IMR-90 (cell line): ENCODE results near the gene KRT71. TPM values are rescaled to one million over a fixed set of nuclear protein-coding genes. Genes with fewer than 3 reads are reported as not detected.
A peak's percentile ranks its signal among the peaks of the same experiment; 100 is the strongest.

Experiments
- ATAC-seq: fragments of 200-7000 bp; cut with Tn5 transposase; 2 replicates; pipeline ENCODE4 v1.9.1; 2020; ENCODE audit warnings: low read depth, mild to moderate bottlenecking, moderate library complexity
- BruUV-seq: library from RNA; stranded (reverse); fragments of 400-500 nt; replicated peaks from 2 replicates; lab custom pipeline; 2021; lab: Mats Ljungman, UMichigan
- CTCF ChIA-PET: fragments of 300-600 bp; formaldehyde crosslinking; extraction: SDS; loops from one replicate; lab custom pipeline; 2021; ENCODE audit warnings: antibody characterized with exemption; lab: Yijun Ruan, JAX
- POLR2A ChIA-PET: fragments of 300-600 bp; sonication (Branson Sonifier 250); formaldehyde crosslinking; loops from one replicate; lab custom pipeline; 2022; ENCODE audit warnings: antibody characterized with exemption; ENCODE audit not compliant: unreplicated experiment; lab: Charles Lee
- DNase-seq: peaks from one replicate; pipeline ENCODE4 v3.0.0; 2013
- H2AFZ ChIP-seq: replicated peaks from 2 replicates; pipeline ENCODE3; 2013; ENCODE audit warnings: low read length, mild to moderate bottlenecking; ENCODE audit not compliant: poor library complexity
- H2AK5ac ChIP-seq: 2 replicates; pipeline ENCODE4 v1.6.1; 2013; ENCODE audit warnings: low read depth, low read length, inconsistent platforms
- H2AK9ac ChIP-seq: replicated peaks from 2 replicates; pipeline ENCODE3; 2013; ENCODE audit warnings: mild to moderate bottlenecking, low read depth, low read length, moderate library complexity; ENCODE audit not compliant: poor library complexity
- H2BK120ac ChIP-seq: 2 replicates; pipeline ENCODE4 v1.6.1; 2013; ENCODE audit warnings: low read depth, low read length, inconsistent platforms
- H2BK15ac ChIP-seq: 3 replicates; pipeline ENCODE4 v1.6.1; 2013; ENCODE audit warnings: low read depth, low read length, inconsistent platforms
- H2BK20ac ChIP-seq: 2 replicates; pipeline ENCODE4 v1.6.1; 2013; ENCODE audit warnings: low read depth, mild to moderate bottlenecking, inconsistent platforms, low read length, moderate library complexity
- H2BK5ac ChIP-seq: 2 replicates; pipeline ENCODE4 v1.6.1; 2013; ENCODE audit warnings: mild to moderate bottlenecking, low read depth, low read length, inconsistent platforms; ENCODE audit not compliant: poor library complexity, severe bottlenecking
- H3K14ac ChIP-seq: replicated peaks from 2 replicates; pipeline ENCODE4 v1.6.1; 2013; ENCODE audit warnings: low read depth, low read length, inconsistent platforms
- H3K18ac ChIP-seq: 2 replicates; pipeline ENCODE4 v1.6.1; 2013; ENCODE audit warnings: low read depth, low read length, control low read depth
- H3K23ac ChIP-seq: 2 replicates; pipeline ENCODE4 v1.6.1; 2013; ENCODE audit warnings: low read depth, low read length, inconsistent platforms
- H3K27ac ChIP-seq: 2 replicates; pipeline ENCODE4 v1.5.1; 2013; ENCODE audit warnings: mild to moderate bottlenecking, control low read depth, low read length; ENCODE audit not compliant: insufficient read depth
- H3K27me3 ChIP-seq: 2 replicates; pipeline ENCODE4 v1.6.1; 2013; ENCODE audit warnings: low read length; ENCODE audit not compliant: control insufficient read depth, insufficient read depth
- H3K36me3 ChIP-seq: 2 replicates; pipeline ENCODE4 v1.6.1; 2013; ENCODE audit warnings: low read length, mixed read lengths; ENCODE audit not compliant: control insufficient read depth, insufficient read depth
- H3K4ac ChIP-seq: 2 replicates; pipeline ENCODE4 v1.6.1; 2013; ENCODE audit warnings: low read depth, low read length, inconsistent platforms
- H3K4me1 ChIP-seq: 2 replicates; pipeline ENCODE4 v1.6.1; 2013; ENCODE audit warnings: low read length, mixed read lengths; ENCODE audit not compliant: control insufficient read depth, insufficient read depth
- H3K4me2 ChIP-seq: 2 replicates; pipeline ENCODE4 v1.6.1; 2013; ENCODE audit warnings: low read depth, mild to moderate bottlenecking, control low read depth, low read length, moderate library complexity
- H3K4me3 ChIP-seq: 2 replicates; pipeline ENCODE4 v1.5.1; 2013; ENCODE audit warnings: low read depth, mild to moderate bottlenecking, control low read depth, low read length, moderate library complexity; ENCODE audit not compliant: insufficient read depth
- H3K56ac ChIP-seq: 2 replicates; pipeline ENCODE4 v1.6.1; 2013; ENCODE audit warnings: low read length, inconsistent platforms; ENCODE audit not compliant: insufficient read depth; ENCODE audit errors: extremely low read depth
- H3K79me1 ChIP-seq, 2 experiments: 2 replicates each; pipeline ENCODE4 v1.6.1; 2013; ENCODE audit warnings: low read length in 2 of 2, inconsistent platforms in 1 of 2, low read depth in 1 of 2
- H3K9ac ChIP-seq: 2 replicates; pipeline ENCODE4 v1.6.1; 2013; ENCODE audit warnings: low read depth, low read length, control low read depth
- H3K9me1 ChIP-seq: 2 replicates; pipeline ENCODE4 v1.6.1; 2013; ENCODE audit warnings: low read length, inconsistent platforms; ENCODE audit not compliant: insufficient read depth
- H3K9me3 ChIP-seq: 2 replicates; pipeline ENCODE4 v1.6.1; 2013; ENCODE audit warnings: low read length; ENCODE audit not compliant: control insufficient read depth, insufficient read depth
- H4K20me1 ChIP-seq: 2 replicates; pipeline ENCODE4 v1.6.1; 2013; ENCODE audit warnings: low read length, inconsistent platforms; ENCODE audit not compliant: insufficient read depth
- H4K5ac ChIP-seq: 2 replicates; pipeline ENCODE4 v1.6.1; 2013; ENCODE audit warnings: mild to moderate bottlenecking, low read depth, low read length, control low read depth
- H4K8ac ChIP-seq, 2 experiments: 2 replicates each; pipeline ENCODE4 v1.6.1; 2013; ENCODE audit warnings: low read depth in 2 of 2, low read length in 2 of 2, control low read depth in 1 of 2, inconsistent platforms in 1 of 2
- H4K91ac ChIP-seq: 2 replicates; pipeline ENCODE4 v1.6.1; 2013; ENCODE audit warnings: low read depth, low read length, inconsistent platforms; ENCODE audit not compliant: insufficient read depth
- BHLHE40 ChIP-seq: fragments of 150-350 bp; IDR thresholded peaks from 2 replicates; pipeline ENCODE4 v1.6.1; 2016; ENCODE audit warnings: mild to moderate bottlenecking, low read depth, low read length
- CHD1 ChIP-seq: IDR thresholded peaks from 2 replicates; pipeline ENCODE4 v1.6.1; 2012; ENCODE audit warnings: low read depth, low read length, improper control_type of control experiment
- ELK1 ChIP-seq: fragments of 150-350 bp; IDR thresholded peaks from 2 replicates; pipeline ENCODE4 v1.6.1; 2016; ENCODE audit warnings: low read depth, mild to moderate bottlenecking, low read length, moderate library complexity, borderline replicate concordance
- FOS ChIP-seq: fragments of 150-350 bp; IDR thresholded peaks from 2 replicates; pipeline ENCODE4 v1.6.1; 2016; ENCODE audit warnings: low read depth, low read length
- MAFK ChIP-seq: IDR thresholded peaks from 2 replicates; pipeline ENCODE4 v1.6.1; 2012; ENCODE audit warnings: low read depth, low read length, improper control_type of control experiment
- MAZ ChIP-seq: IDR thresholded peaks from 2 replicates; pipeline ENCODE4 v1.6.1; 2012; ENCODE audit warnings: low read depth, mild to moderate bottlenecking, low read length, improper control_type of control experiment, moderate library complexity, borderline replicate concordance
- MXI1 ChIP-seq: IDR thresholded peaks from 2 replicates; pipeline ENCODE4 v1.6.1; 2012; ENCODE audit warnings: low read depth, mild to moderate bottlenecking, low read length, moderate library complexity, borderline replicate concordance
- NFE2L2 ChIP-seq: fragments of 150-350 bp; IDR thresholded peaks from 2 replicates; pipeline ENCODE4 v1.6.1; 2016; ENCODE audit warnings: low read depth, mild to moderate bottlenecking, low read length
- POLR2A ChIP-seq: IDR thresholded peaks from 2 replicates; pipeline ENCODE4 v1.6.1; 2012; ENCODE audit warnings: mild to moderate bottlenecking, low read depth, low read length
- RAD21 ChIP-seq: IDR thresholded peaks from 2 replicates; pipeline ENCODE4 v1.6.1; 2012; ENCODE audit warnings: low read length, improper control_type of control experiment
- RCOR1 ChIP-seq: IDR thresholded peaks from 2 replicates; pipeline ENCODE4 v1.6.1; 2012; ENCODE audit warnings: mild to moderate bottlenecking, low read length, improper control_type of control experiment; ENCODE audit not compliant: insufficient replicate concordance
- RFX5 ChIP-seq: IDR thresholded peaks from 2 replicates; pipeline ENCODE4 v1.8.0; 2012; ENCODE audit warnings: low read depth, mild to moderate bottlenecking, low read length, moderate library complexity
- SMC3 ChIP-seq: fragments of 150-350 bp; IDR thresholded peaks from 2 replicates; pipeline ENCODE4 v1.6.1; 2016; ENCODE audit warnings: low read depth, mild to moderate bottlenecking, antibody characterized with exemption, low read length, moderate library complexity
- WGBS, 2 experiments: methylation state at CpG; one replicate each; pipeline versions ENCODE4 v1.1.5 to v1.1.7; 2013; ENCODE audit warnings: missing lambda C conversion rate in 2 of 2; ENCODE audit not compliant: insufficient read length in 1 of 2; ENCODE audit errors: extremely low coverage in 2 of 2; 5-methylcytosine and 5-hydroxymethylcytosine counted together
- dilution Hi-C: fragments of 300-500 bp; cut with HindIII; formaldehyde crosslinking; loops from one replicate; pipeline ENCODE4 v1.14.3; 2018; ENCODE audit warnings: low sequenced_read_pairs; ENCODE audit not compliant: unreplicated experiment
- in situ Hi-C: fragments of 300-500 bp; cut with MboI; formaldehyde crosslinking; loops from 3 replicates; pipeline ENCODE4 v1.14.3; 2019; ENCODE audit warnings: low sequenced_read_pairs, inconsistent platforms, mixed read lengths
- intact Hi-C: fragments of 100-400 bp; cut with micrococcal nuclease; formaldehyde crosslinking; loops from 2 replicates; pipeline ENCODE4 v1.10.0; 2022
- polyA plus RNA-seq, 3 experiments: library from polyadenylated mRNA; depleted of rRNA; stranded (reverse); fragments of >200 nt; gene quantifications; 2 replicates each; pipeline ENCODE4 v1.2.3, GENCODE V29; 2012; ENCODE audit warnings: low replicate concordance in 1 of 3
- total RNA-seq: library from RNA; depleted of rRNA; stranded (reverse); fragments of >200 nt; gene quantifications from 2 replicates; pipeline ENCODE4 v1.2.3, GENCODE V29; 2012

Gene KRT71
- total and polyA plus RNA-seq, 2 of the 4 experiments (the other 2 are of a cell fraction), result not detected

- no peak overlapping the region for H4K91ac ChIP-seq
- intact Hi-C loops (no loop called here), in situ Hi-C loops (no loop called here), dilution Hi-C loops (no loop called here)
- no peak overlapping the region for H2BK15ac ChIP-seq
- no peak overlapping the region for H3K4me3 ChIP-seq
- H2AK5ac ChIP-seq, result no peak overlapping the region
- ChIA-PET CTCF (no interaction called here), POLR2A (no interaction called here)
- TF ChIP-seq CHD1 (no peak), NFE2L2 (no peak), BHLHE40 (no peak), RAD21 (no peak), MXI1 (no peak), MAZ (no peak), RCOR1 (no peak), ELK1 (no peak), RFX5 (no peak), SMC3 (no peak), POLR2A (no peak), MAFK (no peak), FOS (no peak)
- BruUV-seq, result no TSS peak
- no peak overlapping the region for H4K5ac ChIP-seq
- peaks cover 34% of the 10 kb centered on the region for H3K27me3 ChIP-seq
- peak overlapping the region; percentile 7 for H2AFZ ChIP-seq
- H3K36me3 ChIP-seq, result no peaks in the 10 kb centered on the region
- no peak overlapping the region for H3K4me2 ChIP-seq
- no peak overlapping the region for H3K27ac ChIP-seq
- H3K79me1 ChIP-seq, result no peaks in the 10 kb centered on the region
- H3K56ac ChIP-seq, result no peak overlapping the region
- no peak overlapping the region for H2BK120ac ChIP-seq
- H3K9ac ChIP-seq, result no peak overlapping the region
- H3K14ac ChIP-seq, result no peak overlapping the region
- no peak overlapping the region for H3K23ac ChIP-seq
- no peak overlapping the region for H3K4ac ChIP-seq
- ATAC-seq (no peak), DNase-seq (no peak)
- H3K9me3 ChIP-seq, result no peaks in the 10 kb centered on the region
- H3K18ac ChIP-seq, result no peak overlapping the region
- H3K9me1 ChIP-seq, result no peaks in the 10 kb centered on the region
- no peak overlapping the region for H2BK20ac ChIP-seq
- H3K4me1 ChIP-seq, result no peaks in the 10 kb centered on the region
- no peak overlapping the region for H4K8ac ChIP-seq
- H2BK5ac ChIP-seq, result no peak overlapping the region
- no CpG with 5 or more reads among the region's 4 CpGs for WGBS, 2 experiments
- no peak overlapping the region for H2AK9ac ChIP-seq
- no peaks in the 10 kb centered on the region; the same call in 1 of the 2 replicates for H4K20me1 ChIP-seq
Measured at GRCh38 chr12:52527121-52527800, 25.7 kb downstream of the KRT71 start.
